ENCODE measurements around the gene ZBTB4.

ZBTB4 gene

GRCh38 chr17:7511108-7511507 is 31.7 kb upstream of the ZBTB4 start:
- H3K27ac ChIP-seq (replicated peaks; ENCODE audit: low read length) = no peak overlapping the region
- no peaks in the 10 kb centered on the region for H3K79me1 ChIP-seq (ENCODE audit: low read depth, low read length)
- no peak overlapping the region for H2AFZ ChIP-seq (ENCODE audit: low read length)
- no peak overlapping the region for H3K18ac ChIP-seq (ENCODE audit: low read length)
- H3K4me3 ChIP-seq (ENCODE audit: low read length in 2 of 2) = no peak overlapping the region
- DNase-seq (ENCODE audit: low spot score) = no peak
- H2BK15ac ChIP-seq (ENCODE audit: low read length) = no peak overlapping the region
- H3K4me2 ChIP-seq (ENCODE audit: insufficient read depth, low read length, poor library complexity, severe bottlenecking) = no peak overlapping the region
- no peak overlapping the region for H2AK5ac ChIP-seq (ENCODE audit: low read depth, low read length)
- H4K91ac ChIP-seq (ENCODE audit: low read depth, low read length, poor library complexity) = no peak overlapping the region
- H3K4me1 ChIP-seq (ENCODE audit: control insufficient read depth in 2 of 2, insufficient read depth in 1 of 2, low read depth in 1 of 2, low read length in 2 of 2) = no peaks in the 10 kb centered on the region
- H3K4ac ChIP-seq (ENCODE audit: low read length) = no peak overlapping the region
- no peak overlapping the region for H4K8ac ChIP-seq (ENCODE audit: low read depth, low read length)
- no peak overlapping the region for H3K23ac ChIP-seq (ENCODE audit: low read depth, low read length, poor library complexity)
- peaks cover 61 to 98% of the 10 kb centered on the region in 2 donors for H3K36me3 ChIP-seq (replicated peaks in 1 of 2; ENCODE audit: control insufficient read depth in 2 of 2, insufficient read depth in 2 of 2, low read length in 2 of 2)
- H3K9me3 ChIP-seq (replicated peaks in 1 of 2; ENCODE audit: control insufficient read depth in 2 of 2, insufficient read depth in 1 of 2, low read depth in 1 of 2, low read length in 2 of 2) = no peaks in the 10 kb centered on the region
- WGBS, 2 donors (ENCODE audit: extremely low coverage in 2 of 2, insufficient read length in 2 of 2, insufficient replicate concordance in 1 of 2) = no CpG with 5 or more reads among the region's 10 CpGs
- H3K14ac ChIP-seq (ENCODE audit: low read length) = no peak overlapping the region
- H3K27me3 ChIP-seq (ENCODE audit: control insufficient read depth in 3 of 3, insufficient read depth in 3 of 3, low read depth in 1 of 3, low read length in 3 of 3) = no peaks in the 10 kb centered on the region
- H2BK12ac ChIP-seq (ENCODE audit: low read length) = no peak overlapping the region
- H2BK5ac ChIP-seq (ENCODE audit: low read length) = no peak overlapping the region
- no peak overlapping the region for H2BK120ac ChIP-seq (ENCODE audit: low read depth, low read length)
- peak overlapping the region; percentile 7 for H3K9ac ChIP-seq (ENCODE audit: low read depth, low read length, poor library complexity)

GRCh38 chr17:7509937-7510336 is 30.5 kb upstream of the ZBTB4 start:
- Histone ChIP-seq H3K4me2 (ENCODE audit: insufficient read depth, low read length, poor library complexity, severe bottlenecking) (no peak overlapping the region), H2BK120ac (ENCODE audit: low read depth, low read length) (no peak overlapping the region), H3K4me1 (ENCODE audit: control insufficient read depth in 2 of 2, insufficient read depth in 1 of 2, low read depth in 1 of 2, low read length in 2 of 2) (no peaks in the 10 kb centered on the region), H4K91ac (ENCODE audit: low read depth, low read length, poor library complexity) (no peak overlapping the region), H3K4ac (ENCODE audit: low read length) (no peak overlapping the region), H3K14ac (ENCODE audit: low read length) (no peak overlapping the region), H3K9me3 (replicated peaks in 1 of 2; ENCODE audit: control insufficient read depth in 2 of 2, insufficient read depth in 1 of 2, low read depth in 1 of 2, low read length in 2 of 2) (no peaks in the 10 kb centered on the region), H3K27me3 (ENCODE audit: control insufficient read depth in 3 of 3, insufficient read depth in 3 of 3, low read depth in 1 of 3, low read length in 3 of 3) (no peaks in the 10 kb centered on the region), H3K23ac (ENCODE audit: low read depth, low read length, poor library complexity) (no peak overlapping the region), H2AFZ (ENCODE audit: low read length) (no peak overlapping the region), H3K36me3 (replicated peaks in 1 of 2; ENCODE audit: control insufficient read depth in 2 of 2, insufficient read depth in 2 of 2, low read length in 2 of 2) (peaks cover 61 to 98% of the 10 kb centered on the region in 2 donors), H2BK15ac (ENCODE audit: low read length) (no peak overlapping the region), H2AK5ac (ENCODE audit: low read depth, low read length) (no peak overlapping the region), H2BK12ac (ENCODE audit: low read length) (no peak overlapping the region), H3K18ac (ENCODE audit: low read length) (no peak overlapping the region), H2BK5ac (ENCODE audit: low read length) (no peak overlapping the region), H3K4me3 (ENCODE audit: low read length in 2 of 2) (no peak overlapping the region), H3K79me1 (ENCODE audit: low read depth, low read length) (no peaks in the 10 kb centered on the region), H4K8ac (ENCODE audit: low read depth, low read length) (no peak overlapping the region), H3K27ac (replicated peaks; ENCODE audit: low read length) (no peak overlapping the region), H3K9ac (ENCODE audit: low read depth, low read length, poor library complexity) (no peak overlapping the region)
- no peak for DNase-seq (ENCODE audit: low spot score)
- WGBS, 2 donors (ENCODE audit: extremely low coverage in 2 of 2, insufficient read length in 2 of 2, insufficient replicate concordance in 1 of 2) = no CpG with 5 or more reads among the region's 5 CpGs

- Histone ChIP-seq H2AFZ (ENCODE audit: low read length) (no peak overlapping the region), H4K8ac (ENCODE audit: low read depth, low read length) (no peak overlapping the region), H3K27ac (replicated peaks; ENCODE audit: low read length) (no peak overlapping the region), H3K27me3 (ENCODE audit: control insufficient read depth in 3 of 3, insufficient read depth in 3 of 3, low read depth in 1 of 3, low read length in 3 of 3) (no peaks in the 10 kb centered on the region), H3K9me3 (replicated peaks in 1 of 2; ENCODE audit: control insufficient read depth in 2 of 2, insufficient read depth in 1 of 2, low read depth in 1 of 2, low read length in 2 of 2) (no peaks in the 10 kb centered on the region), H3K4me2 (ENCODE audit: insufficient read depth, low read length, poor library complexity, severe bottlenecking) (no peak overlapping the region), H3K18ac (ENCODE audit: low read length) (no peak overlapping the region), H3K14ac (ENCODE audit: low read length) (no peak overlapping the region), H2BK15ac (ENCODE audit: low read length) (no peak overlapping the region), H2AK5ac (ENCODE audit: low read depth, low read length) (no peak overlapping the region), H3K9ac (ENCODE audit: low read depth, low read length, poor library complexity) (no peak overlapping the region), H2BK12ac (ENCODE audit: low read length) (no peak overlapping the region), H3K23ac (ENCODE audit: low read depth, low read length, poor library complexity) (no peak overlapping the region), H4K91ac (ENCODE audit: low read depth, low read length, poor library complexity) (no peak overlapping the region), H3K79me1 (ENCODE audit: low read depth, low read length) (no peaks in the 10 kb centered on the region), H3K4me3 (ENCODE audit: low read length in 2 of 2) (no peak overlapping the region), H2BK120ac (ENCODE audit: low read depth, low read length) (no peak overlapping the region), H3K4ac (ENCODE audit: low read length) (no peak overlapping the region), H3K4me1 (ENCODE audit: control insufficient read depth in 2 of 2, insufficient read depth in 1 of 2, low read depth in 1 of 2, low read length in 2 of 2) (no peaks in the 10 kb centered on the region), H3K36me3 (replicated peaks in 1 of 2; ENCODE audit: control insufficient read depth in 2 of 2, insufficient read depth in 2 of 2, low read length in 2 of 2) (peaks cover 63 to 98% of the 10 kb centered on the region in 2 donors), H2BK5ac (ENCODE audit: low read length) (no peak overlapping the region)
- WGBS, 2 donors (ENCODE audit: extremely low coverage in 2 of 2, insufficient read length in 2 of 2, insufficient replicate concordance in 1 of 2) = no CpG with 5 or more reads among the region's 9 CpGs
- DNase-seq (ENCODE audit: low spot score) = no peak
Measured at GRCh38 chr17:7508846-7509245, 29.4 kb upstream of the ZBTB4 start.

- H3K36me3 ChIP-seq (replicated peaks in 1 of 2; ENCODE audit: control insufficient read depth in 2 of 2, insufficient read depth in 2 of 2, low read length in 2 of 2) = peaks cover 63 to 98% of the 10 kb centered on the region in 2 donors
- no peak overlapping the region for H4K8ac ChIP-seq (ENCODE audit: low read depth, low read length)
- no peaks in the 10 kb centered on the region for H3K27me3 ChIP-seq (ENCODE audit: control insufficient read depth in 3 of 3, insufficient read depth in 3 of 3, low read depth in 1 of 3, low read length in 3 of 3)
- H2AFZ ChIP-seq (ENCODE audit: low read length) = no peak overlapping the region
- H2BK12ac ChIP-seq (ENCODE audit: low read length) = no peak overlapping the region
- H2BK5ac ChIP-seq (ENCODE audit: low read length) = no peak overlapping the region
- no peak overlapping the region for H3K23ac ChIP-seq (ENCODE audit: low read depth, low read length, poor library complexity)
- no peak overlapping the region for H3K4me3 ChIP-seq (ENCODE audit: low read length in 2 of 2)
- H3K4me2 ChIP-seq (ENCODE audit: insufficient read depth, low read length, poor library complexity, severe bottlenecking) = no peak overlapping the region
- H2BK120ac ChIP-seq (ENCODE audit: low read depth, low read length) = no peak overlapping the region
- H3K9me3 ChIP-seq (replicated peaks in 1 of 2; ENCODE audit: control insufficient read depth in 2 of 2, insufficient read depth in 1 of 2, low read depth in 1 of 2, low read length in 2 of 2) = no peaks in the 10 kb centered on the region
- H3K27ac ChIP-seq (replicated peaks; ENCODE audit: low read length) = no peak overlapping the region
- no peak overlapping the region for H4K91ac ChIP-seq (ENCODE audit: low read depth, low read length, poor library complexity)
- no peak overlapping the region for H3K18ac ChIP-seq (ENCODE audit: low read length)
- H2AK5ac ChIP-seq (ENCODE audit: low read depth, low read length) = no peak overlapping the region
- WGBS, 2 donors (ENCODE audit: extremely low coverage in 2 of 2, insufficient read length in 2 of 2, insufficient replicate concordance in 1 of 2) = no CpG with 5 or more reads among the region's 11 CpGs
- no peak overlapping the region for H3K14ac ChIP-seq (ENCODE audit: low read length)
- H2BK15ac ChIP-seq (ENCODE audit: low read length) = no peak overlapping the region
- no peaks in the 10 kb centered on the region for H3K79me1 ChIP-seq (ENCODE audit: low read depth, low read length)
- no peak for DNase-seq (ENCODE audit: low spot score)
- no peaks in the 10 kb centered on the region for H3K4me1 ChIP-seq (ENCODE audit: control insufficient read depth in 2 of 2, insufficient read depth in 1 of 2, low read depth in 1 of 2, low read length in 2 of 2)
- H3K9ac ChIP-seq (ENCODE audit: low read depth, low read length, poor library complexity) = no peak overlapping the region
- no peak overlapping the region for H3K4ac ChIP-seq (ENCODE audit: low read length)
Measured at GRCh38 chr17:7508145-7508544, 28.7 kb upstream of the ZBTB4 start.
